Astrocyte of the cerebellum (primary cell): ENCODE measurements around the gene EFCAB11.

ENCODE experiments used
- DNase-seq: peaks from one replicate; pipeline ENCODE4 v3.0.0-alpha.2; 2011; ENCODE audit warnings: low read depth
- H3K4me3 ChIP-seq: 2 replicates; pipeline ENCODE4 v1.5.1; 2011; ENCODE audit warnings: mild to moderate bottlenecking, low read depth, low read length, moderate library complexity
- CTCF ChIP-seq: IDR thresholded peaks from 2 replicates; pipeline ENCODE4 v1.5.1; 2012; ENCODE audit warnings: low read length, low read depth, moderate library complexity, mild to moderate bottlenecking; ENCODE audit errors: missing control alignments
- in situ Hi-C: cut with HindIII; loops from 2 replicates; pipeline ENCODE4 v1.10.0; 2017; ENCODE audit warnings: low sequenced_read_pairs

EFCAB11 gene

GRCh38 chr14:89807151-89807550 lies 147.4 kb downstream of the EFCAB11 start:
- no peak for TF ChIP-seq CTCF
- DNase-seq: no peak
- no peak overlapping the region for H3K4me3 ChIP-seq
- in situ Hi-C loops: no loop called here

- no peak for TF ChIP-seq CTCF
- H3K4me3 ChIP-seq: no peak overlapping the region
- no peak for DNase-seq
- in situ Hi-C loops: no loop called here
Observed at GRCh38 chr14:89806451-89806850, 148.1 kb downstream of the EFCAB11 start.

GRCh38 chr14:89805501-89805900 lies 149.0 kb downstream of the EFCAB11 start:
- no peak for DNase-seq
- in situ Hi-C loops: no loop called here
- H3K4me3 ChIP-seq: no peak overlapping the region
- no peak for TF ChIP-seq CTCF

- DNase-seq: no peak
- no peak overlapping the region for H3K4me3 ChIP-seq
- in situ Hi-C loops: no loop called here
- no peak for TF ChIP-seq CTCF
Observed at GRCh38 chr14:89803542-89803941, 151.0 kb downstream of the EFCAB11 start.

GRCh38 chr14:89801136-89801535 lies 153.4 kb downstream of the EFCAB11 start:
- H3K4me3 ChIP-seq: no peak overlapping the region
- in situ Hi-C loops: no loop called here
- TF ChIP-seq CTCF: no peak
- DNase-seq: no peak

GRCh38 chr14:89798212-89798773 lies 156.2 kb downstream of the EFCAB11 start:
- TF ChIP-seq CTCF: no peak
- in situ Hi-C loops: no loop called here
- no peak overlapping the region for H3K4me3 ChIP-seq
- DNase-seq: no peak

GRCh38 chr14:89797148-89797547 lies 157.4 kb downstream of the EFCAB11 start:
- H3K4me3 ChIP-seq: no peak overlapping the region
- DNase-seq: no peak
- in situ Hi-C loops: no loop called here
- TF ChIP-seq CTCF: no peak
